GM12874 (cell line): Measurements from ENCODE around the gene HPF1.

Experiments used
- CTCF ChIP-seq: IDR thresholded peaks from 2 replicates; pipeline ENCODE4 v1.5.1; 2011; ENCODE audit warnings: low read depth, mild to moderate bottlenecking, control low read depth, low read length, moderate library complexity; ENCODE audit not compliant: insufficient read depth

Gene HPF1

GRCh38 chr4:169698331-169698730 lies 59.4 kb downstream of the HPF1 start:
- no peak for TF ChIP-seq CTCF

GRCh38 chr4:169690787-169691186 lies 67.0 kb downstream of the HPF1 start:
- no peak for TF ChIP-seq CTCF

GRCh38 chr4:169689681-169690080 lies 68.1 kb downstream of the HPF1 start:
- no peak for TF ChIP-seq CTCF

GRCh38 chr4:169682372-169683047 lies 75.2 kb downstream of the HPF1 start:
- no peak for TF ChIP-seq CTCF
